ENCODE measurements around the gene CYYR1. TPM values are rescaled to one million over a fixed set of nuclear protein-coding genes. Genes with fewer than 3 reads are reported as not detected.

Gene CYYR1
- total RNA-seq, 1 experiment from 2014 or later: not detected

- H3K27me3 Mint-ChIP-seq (ENCODE audit: insufficient read depth, unreplicated experiment): no peaks in the 10 kb centered on the region
- ChIA-PET CTCF (no interaction called here), POLR2A (no interaction called here)
- H3K27ac Mint-ChIP-seq (ENCODE audit: unreplicated experiment): no peak overlapping the region
- Histone ChIP-seq H3K27me3 (replicated peaks; ENCODE audit: control insufficient read depth, insufficient read depth, low read length) (no peaks in the 10 kb centered on the region), H3K9me3 (no peaks in the 10 kb centered on the region), H3K4me3 (ENCODE audit: low read depth, low read length) (no peak overlapping the region), H3K4me1 (no peaks in the 10 kb centered on the region), H3K36me3 (ENCODE audit: control insufficient read depth, insufficient read depth, low read length) (no peaks in the 10 kb centered on the region)
- DNase-seq: no peak
- intact Hi-C loops (cut with micrococcal nuclease; ENCODE audit: unreplicated experiment): no loop called here
- no peaks in the 10 kb centered on the region for H3K36me3 Mint-ChIP-seq (ENCODE audit: insufficient read depth, unreplicated experiment)
- TF ChIP-seq, protein P1, sequence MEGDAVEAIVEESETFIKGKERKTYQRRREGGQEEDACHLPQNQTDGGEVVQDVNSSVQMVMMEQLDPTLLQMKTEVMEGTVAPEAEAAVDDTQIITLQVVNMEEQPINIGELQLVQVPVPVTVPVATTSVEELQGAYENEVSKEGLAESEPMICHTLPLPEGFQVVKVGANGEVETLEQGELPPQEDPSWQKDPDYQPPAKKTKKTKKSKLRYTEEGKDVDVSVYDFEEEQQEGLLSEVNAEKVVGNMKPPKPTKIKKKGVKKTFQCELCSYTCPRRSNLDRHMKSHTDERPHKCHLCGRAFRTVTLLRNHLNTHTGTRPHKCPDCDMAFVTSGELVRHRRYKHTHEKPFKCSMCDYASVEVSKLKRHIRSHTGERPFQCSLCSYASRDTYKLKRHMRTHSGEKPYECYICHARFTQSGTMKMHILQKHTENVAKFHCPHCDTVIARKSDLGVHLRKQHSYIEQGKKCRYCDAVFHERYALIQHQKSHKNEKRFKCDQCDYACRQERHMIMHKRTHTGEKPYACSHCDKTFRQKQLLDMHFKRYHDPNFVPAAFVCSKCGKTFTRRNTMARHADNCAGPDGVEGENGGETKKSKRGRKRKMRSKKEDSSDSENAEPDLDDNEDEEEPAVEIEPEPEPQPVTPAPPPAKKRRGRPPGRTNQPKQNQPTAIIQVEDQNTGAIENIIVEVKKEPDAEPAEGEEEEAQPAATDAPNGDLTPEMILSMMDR (IDR thresholded peaks at IDR 0.05; ENCODE audit: insufficient read depth in 1 of 2, low read depth in 1 of 2, low read length in 1 of 2, severe bottlenecking in 1 of 2, unreplicated experiment in 1 of 2): no peak
- H3K4me1 Mint-ChIP-seq (ENCODE audit: low read depth, unreplicated experiment): no peaks in the 10 kb centered on the region
- H3K9me3 Mint-ChIP-seq (ENCODE audit: unreplicated experiment): no peaks in the 10 kb centered on the region
- BruUV-seq (replicated peaks): no TSS peak
- H3K4me3 Mint-ChIP-seq (ENCODE audit: unreplicated experiment): no peak overlapping the region
Observed at GRCh38 chr21:26550326-26550725, 22.8 kb downstream of the CYYR1 start.

DNA sequence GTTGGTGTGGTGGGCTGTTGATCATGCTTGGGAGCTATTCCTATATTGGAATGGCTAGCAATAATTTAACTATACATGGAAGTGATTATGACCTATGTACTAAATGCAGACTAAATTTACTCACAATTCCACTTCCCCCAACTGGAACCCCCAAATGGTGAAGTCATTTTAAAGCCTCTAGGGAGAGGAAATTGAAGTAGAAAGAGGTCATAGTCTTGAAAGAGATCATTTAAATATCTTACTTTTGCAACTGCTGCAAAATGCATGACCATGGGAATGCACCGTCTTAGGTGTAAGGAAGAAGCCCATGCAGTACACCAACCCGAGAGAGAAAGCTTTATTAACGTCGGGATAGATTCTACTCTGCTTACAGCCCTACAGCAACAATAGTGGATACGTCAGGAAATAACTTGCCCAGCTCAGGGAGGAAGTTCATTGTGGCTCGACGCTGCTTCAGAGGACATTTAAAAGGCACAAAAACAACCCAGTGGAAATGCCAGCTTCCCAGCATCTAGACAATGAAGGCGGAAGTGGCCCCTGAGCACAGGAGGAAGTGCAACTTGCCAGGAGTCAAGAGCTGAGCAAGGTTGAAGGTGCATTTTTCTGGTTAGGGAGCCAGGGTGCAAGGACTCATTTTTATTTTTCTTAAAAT lies 26.5 kb downstream of the CYYR1 start:
- H3K36me3 ChIP-seq (ENCODE audit: control insufficient read depth, insufficient read depth, low read length): no peaks in the 10 kb centered on the region
- Mint-ChIP-seq H3K27ac (ENCODE audit: unreplicated experiment) (no peak overlapping the region), H3K9me3 (ENCODE audit: unreplicated experiment) (no peaks in the 10 kb centered on the region), H3K27me3 (ENCODE audit: insufficient read depth, unreplicated experiment) (no peaks in the 10 kb centered on the region), H3K4me1 (ENCODE audit: low read depth, unreplicated experiment) (no peaks in the 10 kb centered on the region), H3K4me3 (ENCODE audit: unreplicated experiment) (no peak overlapping the region), H3K36me3 (ENCODE audit: insufficient read depth, unreplicated experiment) (no peaks in the 10 kb centered on the region)
- ChIA-PET POLR2A (no interaction called here), CTCF (no interaction called here)
- no peak for DNase-seq
- H3K27me3 ChIP-seq (replicated peaks; ENCODE audit: control insufficient read depth, insufficient read depth, low read length): no peaks in the 10 kb centered on the region
- no peaks in the 10 kb centered on the region for H3K9me3 ChIP-seq
- BruUV-seq (replicated peaks): no TSS peak
- intact Hi-C loops (cut with micrococcal nuclease; ENCODE audit: unreplicated experiment): no loop called here
- H3K4me1 ChIP-seq: no peaks in the 10 kb centered on the region
- TF ChIP-seq, protein P1 (IDR thresholded peaks at IDR 0.05; ENCODE audit: insufficient read depth in 1 of 2, low read depth in 1 of 2, low read length in 1 of 2, severe bottlenecking in 1 of 2, unreplicated experiment in 1 of 2): no peak
- no peak overlapping the region for H3K4me3 ChIP-seq (ENCODE audit: low read depth, low read length)

DNA sequence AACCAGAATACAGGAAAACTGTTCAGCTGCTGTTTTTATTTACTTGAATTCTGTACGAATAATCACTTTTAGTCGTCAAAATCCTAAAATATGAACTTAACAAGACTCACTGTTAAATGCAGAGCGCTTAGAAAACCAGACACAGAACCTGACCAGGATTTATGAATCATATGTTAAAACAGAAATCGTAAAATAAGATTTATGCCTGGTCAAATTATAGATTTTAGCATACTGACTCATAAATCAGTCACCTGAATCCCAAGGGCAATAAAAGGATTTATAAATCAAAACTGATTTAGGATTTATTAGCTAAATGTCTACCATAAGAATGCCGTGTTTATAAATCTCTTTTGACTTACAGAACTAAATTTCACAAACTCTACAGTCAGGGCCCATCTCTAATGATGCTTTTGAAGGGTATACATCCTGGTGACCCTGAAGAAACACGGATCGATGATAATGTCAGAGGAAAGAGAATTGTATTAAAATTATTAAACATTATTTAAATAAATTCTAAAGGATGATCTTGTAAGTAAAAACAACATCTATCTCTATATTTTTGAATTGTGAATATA lies 28.8 kb downstream of the CYYR1 start:
- no peak for DNase-seq
- no peaks in the 10 kb centered on the region for H3K4me1 Mint-ChIP-seq (ENCODE audit: low read depth, unreplicated experiment)
- ChIA-PET CTCF (no interaction called here), POLR2A (no interaction called here)
- TF ChIP-seq, protein P1 (IDR thresholded peaks at IDR 0.05; ENCODE audit: insufficient read depth in 1 of 2, low read depth in 1 of 2, low read length in 1 of 2, severe bottlenecking in 1 of 2, unreplicated experiment in 1 of 2): no peak
- no peaks in the 10 kb centered on the region for H3K9me3 ChIP-seq
- H3K9me3 Mint-ChIP-seq (ENCODE audit: unreplicated experiment): no peaks in the 10 kb centered on the region
- no TSS peak for BruUV-seq (replicated peaks)
- H3K27me3 ChIP-seq (replicated peaks; ENCODE audit: control insufficient read depth, insufficient read depth, low read length): no peaks in the 10 kb centered on the region
- H3K4me3 ChIP-seq (ENCODE audit: low read depth, low read length): no peak overlapping the region
- no peaks in the 10 kb centered on the region for H3K36me3 Mint-ChIP-seq (ENCODE audit: insufficient read depth, unreplicated experiment)
- intact Hi-C loops (cut with micrococcal nuclease; ENCODE audit: unreplicated experiment): no loop called here
- no peak overlapping the region for H3K4me3 Mint-ChIP-seq (ENCODE audit: unreplicated experiment)
- no peak overlapping the region for H3K27ac Mint-ChIP-seq (ENCODE audit: unreplicated experiment)
- H3K36me3 ChIP-seq (ENCODE audit: control insufficient read depth, insufficient read depth, low read length): no peaks in the 10 kb centered on the region
- H3K4me1 ChIP-seq: no peaks in the 10 kb centered on the region
- no peaks in the 10 kb centered on the region for H3K27me3 Mint-ChIP-seq (ENCODE audit: insufficient read depth, unreplicated experiment)
